Measurements from ENCODE around the gene HDGFL2. TPM values are rescaled to one million over a fixed set of nuclear protein-coding genes. Genes with fewer than 3 reads are reported as not detected.

Gene HDGFL2
- polyA plus RNA-seq, 3 donors: 54.9 to 90.9 (median 85.5) TPM

DNA sequence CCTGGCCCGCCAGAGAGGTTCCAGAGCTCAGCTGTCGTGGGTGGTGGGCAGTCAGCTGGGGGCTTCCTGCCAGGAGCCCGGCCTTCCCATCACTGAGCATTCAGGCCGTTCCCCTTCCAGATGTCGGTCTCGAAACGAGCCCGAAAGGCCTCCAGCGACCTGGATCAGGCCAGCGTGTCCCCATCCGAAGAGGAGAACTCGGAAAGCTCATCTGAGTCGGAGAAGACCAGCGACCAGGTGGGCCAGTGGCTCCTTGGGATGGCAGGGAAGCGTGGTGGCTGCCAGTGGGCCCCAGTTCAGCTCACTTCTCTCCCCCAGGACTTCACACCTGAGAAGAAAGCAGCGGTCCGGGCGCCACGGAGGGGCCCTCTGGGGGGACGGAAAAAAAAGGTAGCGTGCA lies 19.3 kb downstream of the HDGFL2 start:
- no peak for DNase-seq (ENCODE audit: extremely low read depth in 1 of 11, low read depth in 9 of 11, low spot score in 4 of 11)

DNA sequence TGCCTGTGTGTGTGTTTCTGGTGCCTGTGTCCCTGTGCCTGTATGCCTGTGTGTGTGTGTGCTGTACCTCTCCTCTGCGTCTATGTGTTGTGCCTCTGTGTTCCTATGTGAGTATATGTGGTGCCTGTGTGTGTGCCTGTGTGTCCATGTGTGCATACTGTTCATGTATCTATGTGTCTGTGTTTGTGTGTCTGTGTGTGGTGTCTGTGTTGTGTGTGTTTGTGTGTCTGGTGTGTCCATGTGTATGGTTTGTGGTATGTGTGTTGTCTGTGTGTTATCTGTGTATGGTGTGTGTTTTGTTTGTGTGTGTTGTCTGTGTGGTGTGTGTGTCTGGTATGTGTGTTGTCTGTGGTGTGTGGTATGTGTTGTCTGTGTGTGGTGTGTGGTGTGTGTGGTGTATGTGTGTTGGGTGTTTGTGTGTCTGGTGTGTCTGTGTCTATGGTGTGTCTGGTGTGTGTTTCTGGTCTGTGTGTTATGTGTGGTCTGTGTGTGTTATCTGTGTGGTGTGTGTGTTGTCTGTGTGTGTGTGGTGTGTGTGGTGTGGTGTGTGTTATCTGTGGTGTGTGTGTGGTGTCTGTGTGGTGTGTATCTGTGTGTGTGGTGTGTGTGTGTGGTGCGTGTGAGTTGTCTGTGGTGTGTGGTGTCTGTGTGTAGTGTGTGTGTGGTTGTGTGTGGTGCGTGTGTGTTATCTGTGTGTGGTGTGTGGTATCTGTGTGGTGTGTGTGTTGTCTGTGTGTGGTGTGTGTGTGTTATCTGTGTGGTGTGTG lies 20.4 kb downstream of the HDGFL2 start:
- no peak for DNase-seq (ENCODE audit: extremely low read depth in 1 of 11, low read depth in 9 of 11, low spot score in 4 of 11)

DNA sequence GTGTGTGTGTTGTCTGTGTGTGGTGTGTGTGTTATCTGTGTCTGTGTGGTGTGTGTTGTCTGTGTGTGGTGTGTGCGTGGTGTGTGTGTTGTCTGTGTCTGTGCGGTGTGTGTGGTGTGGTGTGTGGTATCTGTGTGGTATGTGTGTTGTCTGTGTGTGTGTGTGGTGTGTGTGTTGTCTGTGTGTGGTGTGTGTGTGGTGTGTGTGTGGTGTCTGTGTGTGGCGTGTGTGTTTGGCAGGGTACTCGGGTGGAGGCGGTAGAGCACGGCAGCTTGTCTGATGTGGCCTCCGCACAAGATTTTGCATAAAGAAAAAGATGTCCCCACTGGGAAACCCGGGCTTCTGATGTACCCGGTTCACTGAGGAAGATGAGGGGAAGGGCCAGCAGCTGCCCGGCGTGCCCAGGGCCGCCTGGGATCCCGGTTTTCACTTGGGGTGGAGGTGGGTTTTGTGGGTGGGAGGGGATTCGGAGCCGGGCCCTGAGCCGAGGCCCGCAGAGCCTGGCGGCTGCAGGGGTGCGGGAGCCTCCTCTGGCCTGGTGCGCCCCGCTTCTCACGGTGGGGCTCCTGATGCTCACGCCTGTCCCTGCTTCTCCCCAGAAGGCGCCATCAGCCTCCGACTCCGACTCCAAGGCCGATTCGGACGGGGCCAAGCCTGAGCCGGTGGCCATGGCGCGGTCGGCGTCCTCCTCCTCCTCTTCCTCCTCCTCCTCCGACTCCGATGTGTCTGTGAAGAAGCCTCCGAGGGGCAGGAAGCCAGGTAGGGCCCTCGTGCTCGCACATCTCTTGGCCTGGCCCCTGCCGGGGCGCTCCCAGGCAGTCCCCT lies 21.2 kb downstream of the HDGFL2 start:
- DNase-seq (ENCODE audit: extremely low read depth in 1 of 11, low read depth in 9 of 11, low spot score in 4 of 11): no peak

DNA sequence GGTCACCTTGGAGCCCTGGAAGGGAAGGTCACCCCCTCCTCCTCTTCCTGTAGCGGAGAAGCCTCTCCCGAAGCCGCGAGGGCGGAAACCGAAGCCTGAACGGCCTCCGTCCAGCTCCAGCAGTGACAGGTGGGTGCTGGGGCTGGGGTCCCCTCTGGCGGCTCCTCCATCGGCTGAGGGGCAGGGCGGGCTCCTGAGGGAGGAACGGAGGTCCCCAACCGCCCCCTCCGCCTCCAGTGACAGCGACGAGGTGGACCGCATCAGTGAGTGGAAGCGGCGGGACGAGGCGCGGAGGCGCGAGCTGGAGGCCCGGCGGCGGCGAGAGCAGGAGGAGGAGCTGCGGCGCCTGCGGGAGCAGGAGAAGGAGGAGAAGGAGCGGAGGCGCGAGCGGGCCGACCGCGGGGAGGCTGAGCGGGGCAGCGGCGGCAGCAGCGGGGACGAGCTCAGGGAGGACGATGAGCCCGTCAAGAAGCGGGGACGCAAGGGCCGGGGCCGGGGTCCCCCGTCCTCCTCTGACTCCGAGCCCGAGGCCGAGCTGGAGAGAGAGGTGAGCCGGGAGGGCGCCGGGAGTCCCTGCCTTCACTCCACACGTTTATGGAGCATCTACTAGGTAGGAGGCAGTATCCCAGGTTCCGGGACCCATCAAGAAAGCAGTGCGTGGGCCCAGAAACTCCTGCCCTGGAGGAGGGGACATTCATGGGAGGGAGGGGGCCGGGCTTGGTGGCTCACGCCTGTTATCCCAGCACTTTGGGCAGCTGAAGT lies 22.0 kb downstream of the HDGFL2 start:
- no peak for DNase-seq (ENCODE audit: extremely low read depth in 1 of 11, low read depth in 9 of 11, low spot score in 4 of 11)

DNA sequence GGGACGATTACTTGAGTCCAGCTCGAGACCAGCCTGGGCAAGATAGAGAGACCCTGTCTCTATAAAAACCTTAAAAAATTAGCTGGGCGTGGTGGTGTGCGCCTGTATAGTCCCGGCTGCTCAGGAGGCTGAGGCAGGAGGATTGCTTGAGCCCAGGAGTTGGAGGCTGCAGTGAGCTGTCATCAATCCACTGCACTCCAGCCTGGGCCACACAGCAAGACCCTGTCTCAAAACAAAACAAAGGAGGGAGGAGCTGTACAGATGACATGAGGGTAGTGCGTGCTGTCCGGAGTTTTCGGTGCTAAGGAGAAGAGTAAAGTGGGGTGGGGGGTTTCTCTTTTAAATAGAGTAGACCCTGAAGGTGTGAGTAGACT lies 22.6 kb downstream of the HDGFL2 start:
- DNase-seq (ENCODE audit: extremely low read depth in 1 of 11, low read depth in 9 of 11, low spot score in 4 of 11): no peak

DNA sequence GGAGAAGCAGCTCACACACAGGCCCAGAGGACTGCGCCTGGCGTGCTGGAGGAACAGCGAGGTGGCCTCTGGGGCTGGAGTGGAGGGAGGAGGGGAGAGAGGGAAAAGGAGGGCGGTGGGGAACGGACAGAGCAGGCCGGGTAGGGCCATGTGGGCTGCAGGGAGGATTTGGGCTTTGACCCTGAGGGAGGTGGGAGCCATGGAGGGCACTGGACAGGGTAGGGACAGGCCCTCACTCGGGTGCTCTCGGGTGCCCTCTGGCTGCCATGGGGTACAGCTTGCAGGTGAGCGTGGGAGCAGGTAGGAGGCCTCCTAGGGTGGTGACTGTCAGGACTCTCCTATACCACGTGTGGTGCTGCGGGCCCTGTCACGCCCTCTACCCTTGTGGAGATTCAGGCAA lies 23.4 kb downstream of the HDGFL2 start:
- DNase-seq (ENCODE audit: extremely low read depth in 1 of 11, low read depth in 9 of 11, low spot score in 4 of 11): no peak

DNA sequence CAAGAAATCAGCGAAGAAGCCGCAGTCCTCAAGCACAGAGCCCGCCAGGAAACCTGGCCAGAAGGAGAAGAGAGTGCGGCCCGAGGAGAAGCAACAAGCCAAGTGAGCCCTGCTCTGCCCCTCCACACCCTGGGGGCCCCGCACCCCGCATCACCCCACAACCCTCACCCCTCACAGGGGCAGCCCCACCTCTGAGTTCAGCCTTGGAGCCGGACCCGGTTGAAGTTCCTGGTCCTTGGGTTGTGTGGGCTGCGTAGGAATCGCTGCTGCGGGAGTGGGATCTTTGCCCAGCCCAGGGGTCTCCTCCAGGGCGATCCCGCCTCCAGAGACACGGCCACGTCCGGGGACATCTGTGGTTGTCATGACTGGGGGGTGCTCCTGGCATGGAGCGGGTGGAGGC lies 24.2 kb downstream of the HDGFL2 start:
- no peak for DNase-seq (ENCODE audit: extremely low read depth in 1 of 11, low read depth in 9 of 11, low spot score in 4 of 11)

DNA sequence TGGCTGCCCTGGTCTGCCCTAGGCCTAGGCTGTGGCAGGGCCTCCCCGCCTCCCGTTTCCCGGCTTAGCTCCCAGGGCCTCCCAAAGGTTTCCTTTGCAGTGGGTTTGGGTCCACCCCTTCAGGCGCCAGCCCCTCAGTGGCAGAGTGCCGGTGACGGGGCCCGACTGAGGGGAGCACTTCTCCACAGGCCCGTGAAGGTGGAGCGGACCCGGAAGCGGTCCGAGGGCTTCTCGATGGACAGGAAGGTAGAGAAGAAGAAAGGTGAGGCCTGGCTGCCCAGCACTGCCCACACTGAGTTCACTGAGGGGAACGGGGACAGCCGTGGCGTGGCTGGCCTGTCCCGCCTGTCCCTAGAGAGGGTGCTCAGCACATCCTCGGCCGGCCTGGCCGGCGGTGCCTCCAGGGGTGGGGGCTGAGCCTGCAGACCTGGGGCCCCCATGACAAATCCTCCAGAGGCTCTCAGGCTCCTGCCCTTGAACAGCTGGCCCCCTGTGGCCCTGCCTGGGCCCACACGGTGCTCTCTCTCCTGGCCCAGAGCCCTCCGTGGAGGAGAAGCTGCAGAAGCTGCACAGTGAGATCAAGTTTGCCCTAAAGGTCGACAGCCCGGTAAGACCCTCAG lies 25.8 kb downstream of the HDGFL2 start:
- no peak for DNase-seq (ENCODE audit: extremely low read depth in 1 of 11, low read depth in 9 of 11, low spot score in 4 of 11)

DNA sequence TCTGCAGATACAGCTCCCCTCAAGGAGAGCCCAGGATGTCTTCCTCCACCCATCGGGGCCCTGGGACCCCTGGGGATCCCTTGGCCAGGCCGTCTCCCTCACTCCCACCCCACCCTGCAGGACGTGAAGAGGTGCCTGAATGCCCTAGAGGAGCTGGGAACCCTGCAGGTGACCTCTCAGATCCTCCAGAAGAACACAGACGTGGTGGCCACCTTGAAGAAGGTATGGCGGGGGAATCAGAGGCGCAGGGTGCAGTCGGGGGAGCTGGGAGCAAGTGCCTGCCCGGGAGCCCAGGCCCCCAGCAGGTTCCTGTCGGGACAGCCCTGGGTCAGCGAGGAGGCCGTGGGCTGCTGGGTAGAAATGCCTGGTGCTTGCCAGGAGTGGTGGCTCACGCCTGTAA lies 26.6 kb downstream of the HDGFL2 start:
- no peak for DNase-seq (ENCODE audit: extremely low read depth in 1 of 11, low read depth in 9 of 11, low spot score in 4 of 11)

DNA sequence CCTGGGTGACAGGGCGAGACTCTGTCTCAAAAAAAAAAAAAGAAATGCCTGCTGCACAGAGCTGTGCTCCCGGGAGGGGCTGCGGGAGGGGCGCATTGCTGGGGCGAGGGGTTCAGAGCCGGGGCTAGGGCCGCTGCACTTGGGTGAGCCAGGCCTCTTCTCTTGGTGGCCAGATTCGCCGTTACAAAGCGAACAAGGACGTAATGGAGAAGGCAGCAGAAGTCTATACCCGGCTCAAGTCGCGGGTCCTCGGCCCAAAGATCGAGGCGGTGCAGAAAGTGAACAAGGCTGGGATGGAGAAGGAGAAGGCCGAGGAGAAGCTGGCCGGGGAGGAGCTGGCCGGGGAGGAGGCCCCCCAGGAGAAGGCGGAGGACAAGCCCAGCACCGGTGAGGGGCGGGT lies 27.2 kb downstream of the HDGFL2 start:
- DNase-seq (ENCODE audit: extremely low read depth in 1 of 11, low read depth in 9 of 11, low spot score in 4 of 11): no peak

DNA sequence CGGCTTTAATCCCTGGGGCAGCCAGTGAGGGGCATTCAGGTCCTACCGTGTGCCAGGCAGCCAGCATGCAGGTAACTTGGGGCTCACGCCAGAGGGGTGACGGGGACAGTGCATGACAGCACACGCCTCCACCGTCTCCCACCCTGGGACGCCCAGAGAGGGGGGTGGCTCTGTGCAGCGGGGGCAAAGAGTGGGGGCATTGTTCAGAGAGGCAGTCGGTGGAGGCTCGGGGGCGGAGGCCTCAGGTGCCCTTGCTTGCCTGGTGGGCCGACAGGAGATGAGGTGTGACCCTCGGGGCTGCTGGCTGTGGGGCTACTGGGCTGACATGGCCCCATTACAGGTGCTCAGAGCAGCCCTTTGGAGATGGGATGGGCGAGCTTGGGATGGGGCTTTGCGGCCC lies 27.8 kb downstream of the HDGFL2 start:
- DNase-seq (ENCODE audit: extremely low read depth in 1 of 11, low read depth in 9 of 11, low spot score in 4 of 11): no peak

DNA sequence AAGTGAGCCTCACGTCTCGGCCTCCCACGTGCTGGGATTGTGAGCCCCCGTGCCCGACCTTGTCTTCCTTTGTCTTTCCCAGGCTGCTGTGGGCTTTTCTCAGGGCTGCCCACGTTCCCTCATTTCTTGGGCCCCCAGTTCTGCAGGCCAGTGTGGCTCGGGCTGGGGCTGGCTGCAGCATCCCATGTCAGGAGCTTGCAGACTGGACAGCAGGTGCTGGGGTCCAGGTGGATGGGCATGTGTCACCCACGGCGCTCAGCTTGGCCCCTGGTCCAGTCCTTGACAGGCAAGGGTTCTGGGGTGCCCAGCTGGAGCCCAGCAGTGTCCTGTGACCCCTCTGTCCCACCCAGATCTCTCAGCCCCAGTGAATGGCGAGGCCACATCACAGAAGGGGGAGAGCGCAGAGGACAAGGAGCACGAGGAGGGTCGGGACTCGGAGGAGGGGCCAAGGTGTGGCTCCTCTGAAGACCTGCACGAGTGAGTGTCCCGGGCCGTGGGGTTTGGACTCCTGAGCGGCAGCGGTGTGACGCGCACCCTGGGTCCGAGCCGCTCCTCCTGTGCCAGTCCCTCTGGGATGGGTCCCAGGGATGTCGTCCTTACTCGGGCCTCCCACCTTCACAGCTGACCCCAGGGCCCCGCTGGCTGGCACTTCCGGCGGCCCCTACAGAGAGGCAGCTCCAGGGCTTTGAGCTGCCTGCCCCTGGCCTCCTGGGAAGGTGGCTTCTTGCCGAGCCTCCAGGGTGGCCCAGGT lies 28.9 kb downstream of the HDGFL2 start:
- no peak for DNase-seq (ENCODE audit: extremely low read depth in 1 of 11, low read depth in 9 of 11, low spot score in 4 of 11)

DNA sequence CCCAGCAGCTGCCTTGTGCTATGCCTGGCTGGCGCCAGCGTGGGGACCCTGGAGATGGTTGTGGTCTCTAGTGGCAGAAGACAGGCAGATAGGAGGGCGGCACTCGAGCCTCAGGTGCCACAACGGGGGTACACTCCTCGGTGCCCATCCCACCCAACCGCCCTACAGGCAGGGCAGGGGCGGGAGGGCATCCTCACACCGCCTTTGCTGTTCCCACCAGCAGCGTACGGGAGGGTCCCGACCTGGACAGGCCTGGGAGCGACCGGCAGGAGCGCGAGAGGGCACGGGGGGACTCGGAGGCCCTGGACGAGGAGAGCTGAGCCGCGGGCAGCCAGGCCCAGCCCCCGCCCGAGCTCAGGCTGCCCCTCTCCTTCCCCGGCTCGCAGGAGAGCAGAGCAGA lies 29.6 kb downstream of the HDGFL2 start:
- DNase-seq (ENCODE audit: extremely low read depth in 1 of 11, low read depth in 9 of 11, low spot score in 4 of 11): no peak

DNA sequence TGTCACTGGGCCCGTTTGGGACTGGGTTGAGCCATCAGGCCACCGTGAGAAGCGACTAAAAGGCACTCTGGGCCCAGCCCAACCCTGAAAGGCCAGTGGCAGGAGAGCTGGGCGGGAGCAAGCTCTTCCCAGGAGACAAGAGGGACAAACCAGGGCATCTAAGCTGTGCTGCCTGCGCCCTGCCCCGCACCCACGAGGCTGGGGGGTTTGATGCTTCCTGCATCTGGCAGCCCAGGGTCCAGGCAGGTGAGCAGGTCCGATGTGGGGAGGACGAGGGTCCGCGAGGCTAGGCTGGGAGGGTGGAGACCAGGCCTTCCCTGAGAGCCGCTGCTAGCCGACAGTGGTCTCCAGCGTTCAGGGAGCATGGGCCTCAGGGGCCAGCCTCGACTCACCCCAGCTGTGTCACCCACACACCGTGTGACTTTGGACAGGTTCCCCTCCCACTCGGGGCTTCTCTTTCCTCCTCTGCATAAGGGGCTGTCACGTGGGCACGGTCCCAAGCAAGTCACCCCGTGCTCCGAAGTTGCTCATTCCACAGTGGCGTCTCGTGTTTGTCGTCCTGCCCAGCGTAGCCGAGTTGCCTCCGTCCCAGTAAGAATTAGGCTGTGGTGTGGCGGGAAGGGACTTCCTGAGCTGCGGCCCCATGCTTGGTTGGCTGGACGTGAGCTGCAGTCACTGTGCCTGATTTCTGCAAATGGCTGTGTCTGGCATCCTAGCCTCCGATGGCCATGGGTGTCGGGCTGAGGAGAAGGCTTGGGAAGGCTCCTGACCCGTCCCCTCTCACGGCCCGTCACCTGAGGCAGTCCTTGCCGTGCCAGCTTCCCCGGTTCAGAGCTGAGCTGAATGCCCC lies 30.4 kb downstream of the HDGFL2 start:
- DNase-seq (ENCODE audit: extremely low read depth in 1 of 11, low read depth in 9 of 11, low spot score in 4 of 11): no peak

DNA sequence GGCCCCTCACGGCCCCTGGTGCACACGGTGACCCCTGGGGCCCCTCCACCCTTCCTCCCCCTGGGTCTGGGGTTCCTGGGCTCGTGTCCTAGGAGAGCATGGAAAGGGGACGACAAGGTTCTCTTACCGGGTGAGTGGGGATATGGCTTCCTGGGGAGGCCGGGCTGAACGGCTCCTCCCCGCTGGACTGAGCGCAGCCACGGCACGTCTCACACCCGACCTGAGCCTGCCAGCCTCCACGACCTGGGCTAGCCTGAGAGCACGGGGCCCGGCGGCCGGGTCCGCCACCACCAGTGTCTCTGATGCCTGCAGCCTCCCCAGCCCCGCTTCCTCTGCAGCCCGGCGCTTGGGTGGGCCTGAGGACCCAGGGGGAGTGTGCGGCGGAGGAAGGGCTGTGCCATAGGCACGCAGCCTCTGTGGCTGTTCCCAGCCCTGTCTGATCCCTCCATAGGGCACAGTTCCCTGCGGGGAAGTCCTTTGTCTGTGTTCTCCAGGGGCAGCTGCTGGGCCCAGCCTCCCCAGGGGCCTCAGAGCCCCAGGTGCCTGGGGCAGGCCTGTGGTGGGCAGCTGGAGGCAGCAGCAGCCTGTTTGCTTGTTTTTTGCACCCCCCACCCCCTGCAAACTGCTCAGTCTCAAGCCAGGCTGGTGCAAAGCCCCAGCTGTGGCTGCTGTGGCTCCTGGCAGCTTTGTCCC lies 31.2 kb downstream of the HDGFL2 start:
- no peak for DNase-seq (ENCODE audit: extremely low read depth in 1 of 11, low read depth in 9 of 11, low spot score in 4 of 11)

DNA sequence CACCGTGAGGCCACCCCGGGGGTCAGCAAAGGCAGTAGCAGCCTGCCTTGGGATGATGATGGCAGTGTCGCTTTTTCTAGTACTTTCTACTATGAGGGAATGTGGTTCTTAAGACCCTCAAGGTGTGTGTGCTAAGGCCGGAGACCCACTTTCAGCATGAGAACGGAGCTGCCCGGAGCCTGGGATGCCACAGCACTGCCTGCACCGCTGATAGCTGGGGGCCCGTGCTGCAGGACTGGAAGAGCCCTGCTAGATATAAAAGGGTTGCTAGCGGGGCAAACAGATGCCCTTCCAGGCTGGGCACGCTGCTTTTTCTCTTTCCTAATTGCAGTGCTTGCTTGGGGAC lies 31.7 kb downstream of the HDGFL2 start:
- no peak for DNase-seq (ENCODE audit: extremely low read depth in 1 of 11, low read depth in 9 of 11, low spot score in 4 of 11)

DNA sequence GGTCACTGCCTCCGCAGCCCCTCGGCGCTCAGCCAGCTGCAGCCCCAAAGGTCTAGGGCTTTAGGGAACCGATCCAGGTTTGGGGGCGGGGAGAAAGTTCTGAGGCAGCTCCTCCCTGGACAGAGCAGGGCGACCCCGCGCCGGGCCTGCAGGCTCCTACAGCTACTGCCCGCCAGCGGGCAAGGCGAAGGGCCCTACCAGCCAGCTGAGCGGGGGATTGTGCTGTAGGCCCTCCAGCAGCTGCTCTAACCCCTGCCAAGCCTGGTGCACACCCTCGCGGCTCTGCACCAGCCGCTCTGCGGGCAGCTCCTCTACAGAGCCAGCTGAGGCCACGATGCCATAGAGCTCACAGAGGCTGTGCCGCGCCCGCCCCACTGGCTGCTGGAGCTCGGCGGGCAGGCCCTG lies 32.2 kb downstream of the HDGFL2 start:
- DNase-seq (ENCODE audit: extremely low read depth in 1 of 11, low read depth in 9 of 11, low spot score in 4 of 11): no peak

Data from renal cortex interstitium (tissue), 11 donors.